AG04450 (cell line): Measurements from ENCODE around the gene ALPG. TPM values are rescaled to one million over a fixed set of nuclear protein-coding genes. Genes with fewer than 3 reads are reported as not detected.
A peak's percentile ranks its signal among the peaks of the same experiment; 100 is the strongest.

Experiments
- CTCF ChIA-PET: fragments of 300-600, 350-600 bp; formaldehyde crosslinking; extraction: SDS; loops from one replicate; lab custom pipeline; 2022; ENCODE audit warnings: antibody characterized with exemption, inconsistent platforms; lab: Charles Lee
- POLR2A ChIA-PET: fragments of 350-600 bp; formaldehyde crosslinking; extraction: SDS; loops from one replicate; lab custom pipeline; 2021; ENCODE audit warnings: antibody characterized with exemption, inconsistent platforms; lab: Yijun Ruan, JAX
- DNase-seq: peaks from one replicate; pipeline ENCODE4 v3.0.0-alpha.2; 2011; ENCODE audit warnings: low read depth, low spot score
- H3K27ac ChIP-seq: one replicate; pipeline ENCODE4 v1.5.1; 2012; ENCODE audit warnings: low read depth, low read length, control low read depth
- H3K27me3 ChIP-seq: one replicate; pipeline ENCODE4 v1.6.0; 2012; ENCODE audit warnings: low read length; ENCODE audit not compliant: control insufficient read depth, insufficient read depth
- H3K4me3 ChIP-seq: 2 replicates; pipeline ENCODE4 v1.5.1; 2011; ENCODE audit warnings: mild to moderate bottlenecking, low read depth, low read length, control low read depth
- H3K9me3 ChIP-seq: 2 replicates; pipeline ENCODE4 v1.5.1; 2012; ENCODE audit warnings: low read length; ENCODE audit not compliant: control insufficient read depth, insufficient read depth
- CTCF ChIP-seq: IDR thresholded peaks from 2 replicates; pipeline ENCODE4 v1.5.1; 2011; ENCODE audit warnings: low read depth, low read length, control low read depth, inconsistent platforms
- polyA plus RNA-seq: library from polyadenylated mRNA; depleted of rRNA; stranded (reverse); fragments of >200 nt; gene quantifications from 2 replicates; pipeline ENCODE4 v1.2.3, GENCODE V29; 2011

ALPG gene
- polyA plus RNA-seq, 1 experiment, result not detected

GRCh38 chr2:232437195-232437571 lies 30.5 kb downstream of the ALPG start:
- H3K27me3 ChIP-seq, result peaks cover 11% of the 10 kb centered on the region
- no peak for DNase-seq
- no peak overlapping the region for H3K27ac ChIP-seq
- H3K4me3 ChIP-seq, result no peak overlapping the region
- POLR2A ChIA-PET, result no interaction called here
- CTCF ChIA-PET, result interaction anchor here (0.5 to 1.5 kb wide), 5 partner anchors 10 to 537 kb away, joined by 3 to 9 read pairs (median 4); no protein-coding TSS in a partner anchor
- TF ChIP-seq CTCF, result no peak
- no peaks in the 10 kb centered on the region for H3K9me3 ChIP-seq

- H3K9me3 ChIP-seq, result no peaks in the 10 kb centered on the region
- no peak overlapping the region for H3K27ac ChIP-seq
- ChIA-PET POLR2A (no interaction called here), CTCF (interaction anchor here (1.5 kb wide), 2 partner anchors 9 to 538 kb away, joined by 4 to 9 read pairs; no protein-coding TSS in a partner anchor)
- H3K27me3 ChIP-seq, result peaks cover 11% of the 10 kb centered on the region
- H3K4me3 ChIP-seq, result no peak overlapping the region
- DNase-seq, result no peak
- no peak for TF ChIP-seq CTCF
Measured at GRCh38 chr2:232438091-232438490, 31.4 kb downstream of the ALPG start.

DNA sequence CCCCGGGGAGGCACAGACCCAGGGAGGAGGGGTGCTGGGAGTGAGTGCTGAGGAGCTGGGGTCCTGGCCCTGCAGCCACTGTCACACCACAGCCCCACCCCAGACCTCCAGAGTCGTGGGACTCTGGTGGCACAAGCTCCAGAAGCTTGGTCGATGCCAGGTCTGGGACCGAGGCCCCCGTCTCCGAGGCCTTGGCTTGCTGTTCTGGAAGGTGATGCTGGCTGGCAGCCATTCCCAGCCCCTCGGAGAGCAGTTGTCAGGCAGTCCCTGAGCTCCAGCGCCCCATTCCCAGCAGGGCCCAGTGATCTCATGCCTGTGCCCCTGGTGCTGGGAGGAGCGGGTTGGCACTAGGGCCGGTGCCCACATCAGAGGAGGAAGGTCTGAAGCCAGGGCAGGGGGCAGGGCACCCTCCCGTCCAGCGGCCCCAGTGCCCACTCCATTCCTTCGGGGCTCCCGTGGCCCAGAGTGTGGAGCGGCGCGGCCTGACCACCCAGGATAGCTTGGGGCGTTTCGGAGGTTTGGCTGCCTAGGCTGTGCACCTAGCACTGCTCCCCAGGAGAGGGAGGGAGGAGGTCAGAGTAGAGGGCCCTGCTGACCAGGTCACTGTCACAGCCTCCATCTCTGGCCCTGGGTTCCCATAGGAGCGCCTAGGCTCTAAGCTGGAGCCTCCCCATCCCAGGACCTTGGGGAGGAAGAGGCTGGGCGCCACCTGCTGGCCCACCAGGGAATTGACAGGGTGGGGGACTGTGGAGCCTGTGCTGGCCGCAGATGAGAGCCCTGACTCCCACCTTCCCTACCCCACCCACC lies 32.5 kb downstream of the ALPG start:
- TF ChIP-seq CTCF, result no peak; the same call in 1 of the 2 replicates
- POLR2A ChIA-PET, result no interaction called here
- DNase-seq, result no peak
- Histone ChIP-seq H3K9me3 (no peaks in the 10 kb centered on the region), H3K27me3 (peaks cover 10% of the 10 kb centered on the region), H3K27ac (no peak overlapping the region), H3K4me3 (no peak overlapping the region)
- CTCF ChIA-PET, result interaction anchor here (0.8 to 4.7 kb wide), 16 partner anchors 8 to 586 kb away, joined by 3 to 36 read pairs (median 4); no protein-coding TSS in a partner anchor

DNA sequence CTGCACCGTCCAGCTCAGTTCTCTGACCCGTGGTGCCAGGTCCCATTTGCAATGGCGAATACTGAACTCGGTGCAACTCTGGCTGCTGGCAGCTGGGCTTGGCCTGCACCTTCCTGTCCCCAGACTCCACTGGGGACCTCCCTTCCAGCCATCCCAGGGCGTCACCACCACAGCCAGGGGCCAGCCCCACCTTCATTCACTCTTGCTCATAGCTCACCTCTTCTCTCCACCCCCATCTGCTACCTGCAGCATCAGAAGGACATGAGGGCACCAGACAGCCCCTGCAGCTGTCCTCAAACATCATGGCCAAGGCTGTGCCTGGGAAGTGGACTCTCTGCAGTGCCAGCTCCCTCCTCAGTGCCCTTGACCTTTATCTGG lies 33.1 kb downstream of the ALPG start:
- Histone ChIP-seq H3K9me3 (no peaks in the 10 kb centered on the region), H3K27me3 (peaks cover 5% of the 10 kb centered on the region), H3K4me3 (no peak overlapping the region), H3K27ac (no peak overlapping the region)
- TF ChIP-seq CTCF, result peak; percentile 23; the same call in 1 of the 2 replicates
- DNase-seq, result no peak
- POLR2A ChIA-PET, result no interaction called here
- CTCF ChIA-PET, result interaction anchor here (0.9 to 4.7 kb wide), 13 partner anchors 10 to 539 kb away, joined by 3 to 36 read pairs (median 4); no protein-coding TSS in a partner anchor
